GM12873 (cell line): Measurements from ENCODE around the gene SLC27A2.

Source experiments
- TF ChIP-seq, protein P1 (sequence below): IDR thresholded peaks from 2 replicates; pipeline ENCODE4 v1.5.1; 2012; ENCODE audit warnings: low read depth, mild to moderate bottlenecking, moderate library complexity, low read length, control low read depth; ENCODE audit not compliant: insufficient read depth; ENCODE audit errors: missing control alignments

Gene SLC27A2

DNA sequence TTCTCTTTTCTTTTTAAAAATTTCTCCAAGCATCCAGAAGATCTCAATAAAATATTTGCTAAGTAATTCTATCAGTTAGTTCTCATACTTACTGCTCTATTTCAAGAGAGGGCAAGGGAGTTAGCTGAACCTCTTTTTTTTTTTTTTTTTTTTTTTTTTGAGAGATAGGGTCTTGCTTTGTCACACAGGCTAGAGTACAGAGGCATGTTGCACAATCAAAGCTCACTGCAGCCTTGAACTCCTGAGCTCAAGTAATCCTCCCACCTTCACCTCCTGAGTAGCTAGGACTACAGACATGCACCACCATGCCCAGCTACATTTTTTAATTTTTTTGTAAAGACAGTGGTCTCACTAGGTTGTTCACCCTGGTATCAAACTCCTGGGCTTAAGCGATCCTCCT is 62.2 kb downstream of the SLC27A2 start:
- TF ChIP-seq, protein P1, sequence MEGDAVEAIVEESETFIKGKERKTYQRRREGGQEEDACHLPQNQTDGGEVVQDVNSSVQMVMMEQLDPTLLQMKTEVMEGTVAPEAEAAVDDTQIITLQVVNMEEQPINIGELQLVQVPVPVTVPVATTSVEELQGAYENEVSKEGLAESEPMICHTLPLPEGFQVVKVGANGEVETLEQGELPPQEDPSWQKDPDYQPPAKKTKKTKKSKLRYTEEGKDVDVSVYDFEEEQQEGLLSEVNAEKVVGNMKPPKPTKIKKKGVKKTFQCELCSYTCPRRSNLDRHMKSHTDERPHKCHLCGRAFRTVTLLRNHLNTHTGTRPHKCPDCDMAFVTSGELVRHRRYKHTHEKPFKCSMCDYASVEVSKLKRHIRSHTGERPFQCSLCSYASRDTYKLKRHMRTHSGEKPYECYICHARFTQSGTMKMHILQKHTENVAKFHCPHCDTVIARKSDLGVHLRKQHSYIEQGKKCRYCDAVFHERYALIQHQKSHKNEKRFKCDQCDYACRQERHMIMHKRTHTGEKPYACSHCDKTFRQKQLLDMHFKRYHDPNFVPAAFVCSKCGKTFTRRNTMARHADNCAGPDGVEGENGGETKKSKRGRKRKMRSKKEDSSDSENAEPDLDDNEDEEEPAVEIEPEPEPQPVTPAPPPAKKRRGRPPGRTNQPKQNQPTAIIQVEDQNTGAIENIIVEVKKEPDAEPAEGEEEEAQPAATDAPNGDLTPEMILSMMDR = no peak

DNA sequence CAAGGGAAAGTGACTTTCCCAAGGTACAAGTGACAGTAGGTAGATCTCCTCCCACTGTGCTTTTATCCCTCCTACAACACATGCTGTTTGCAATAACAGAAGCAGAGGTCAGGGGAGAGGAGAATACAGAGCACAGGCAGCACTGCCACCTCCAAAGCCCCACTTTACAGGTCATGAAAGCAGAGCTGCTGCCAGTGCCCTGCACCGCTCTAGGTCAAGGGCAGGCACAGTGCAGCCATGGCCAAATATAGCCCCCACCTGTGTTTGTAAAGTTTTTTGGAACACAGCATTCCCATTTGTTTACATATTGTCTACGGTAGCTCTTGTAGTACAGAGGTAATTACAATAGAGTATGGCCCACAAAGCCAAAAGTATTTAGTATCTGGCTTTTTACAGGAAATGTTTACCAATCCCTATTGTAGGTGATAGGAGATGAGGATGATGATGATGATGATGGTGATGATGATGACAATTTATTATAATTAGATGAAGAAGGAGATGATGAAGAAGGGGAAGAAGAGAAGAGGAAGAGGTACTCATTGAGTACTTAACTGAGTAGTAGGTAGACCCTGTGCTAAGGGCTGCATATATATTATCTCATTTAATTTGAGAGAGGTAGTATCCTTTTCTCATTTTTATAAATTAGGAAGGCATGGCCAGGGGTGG is 63.1 kb downstream of the SLC27A2 start:
- TF ChIP-seq, protein P1 = no peak

DNA sequence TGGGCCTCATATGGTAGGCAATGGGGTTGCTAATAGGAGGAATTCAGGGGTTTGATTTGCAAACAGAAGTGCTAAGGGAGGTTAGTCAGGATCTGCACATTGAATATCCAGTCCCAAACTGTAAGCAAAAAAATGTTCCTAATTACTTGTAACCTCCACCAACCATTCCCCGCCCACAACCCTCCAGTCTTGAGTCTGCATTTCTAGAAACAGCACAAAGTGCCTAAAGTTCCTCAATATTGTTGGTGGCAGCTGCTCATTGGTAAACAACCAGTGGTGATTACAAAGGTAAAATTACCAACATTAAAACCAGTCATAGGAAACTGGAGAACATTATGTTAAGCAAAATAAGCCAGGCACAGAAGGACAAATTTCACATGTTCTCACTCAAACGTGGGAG is 64.6 kb downstream of the SLC27A2 start:
- TF ChIP-seq, protein P1 = no peak

DNA sequence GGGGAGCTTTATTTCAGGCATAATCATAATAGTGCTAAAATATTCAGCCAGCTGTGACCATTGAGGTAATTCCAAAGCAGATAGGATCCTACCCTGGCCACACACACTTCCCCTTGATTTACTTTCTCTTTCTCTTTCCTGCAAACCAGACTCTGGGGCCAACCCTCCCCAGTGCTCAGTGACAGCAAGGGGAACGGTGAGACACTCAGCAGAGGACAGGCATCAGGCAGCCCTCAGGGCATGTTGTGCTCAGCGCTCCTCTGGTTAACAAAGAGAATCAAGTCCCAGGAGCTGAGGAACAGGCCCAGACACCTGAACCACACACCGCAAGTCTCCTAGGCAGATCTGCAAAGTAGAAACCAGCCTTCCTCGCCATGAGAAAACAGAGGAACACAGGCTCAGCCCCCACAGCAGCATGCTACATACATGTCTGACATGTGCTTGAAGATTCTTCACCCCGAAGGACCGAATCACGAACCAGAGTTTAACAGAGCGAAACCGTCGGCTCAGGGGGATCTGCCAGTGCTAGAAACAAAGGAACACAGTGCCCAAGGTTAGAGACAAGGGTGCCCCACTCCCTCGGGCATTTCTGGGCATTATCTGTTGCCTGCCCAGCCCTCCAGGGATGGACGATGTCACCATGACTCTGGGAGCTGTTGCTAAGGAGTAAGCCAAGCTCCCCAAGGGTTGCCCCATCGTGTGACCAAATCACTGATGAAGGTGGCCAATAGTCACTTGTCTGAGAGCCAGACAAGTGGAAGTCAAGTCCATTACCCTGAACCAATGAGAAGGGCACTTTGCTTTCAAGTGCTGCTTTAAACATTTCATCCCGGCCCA is 66.0 kb downstream of the SLC27A2 start:
- TF ChIP-seq, protein P1 = no peak

DNA sequence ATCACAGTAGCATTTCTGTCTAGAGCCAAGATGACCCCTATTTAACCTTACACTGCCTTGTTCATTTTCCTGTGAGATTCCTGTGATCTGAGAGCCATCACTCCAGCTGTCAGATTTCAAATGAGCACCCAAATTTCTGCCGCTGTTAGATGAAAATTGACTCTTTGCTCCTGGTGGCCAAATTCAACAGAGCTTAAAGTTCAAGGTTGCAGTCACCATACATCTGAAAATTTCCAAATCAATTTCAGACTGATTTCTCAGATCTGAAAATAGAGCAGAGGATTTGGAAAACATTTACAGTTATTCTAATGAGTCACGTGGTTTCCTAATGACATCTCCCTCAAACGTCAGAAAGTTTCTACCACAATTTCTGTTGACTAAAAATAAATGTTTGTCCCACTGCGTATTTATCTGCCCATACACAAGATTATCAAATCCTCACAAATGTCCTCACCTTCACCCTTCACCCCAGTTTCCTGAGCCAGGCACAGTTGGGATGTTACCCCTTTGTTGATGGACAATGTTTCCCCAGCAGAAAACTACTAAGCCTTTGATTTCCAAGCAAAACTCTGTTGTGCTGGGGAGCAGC is 67.1 kb downstream of the SLC27A2 start:
- TF ChIP-seq, protein P1 = no peak

DNA sequence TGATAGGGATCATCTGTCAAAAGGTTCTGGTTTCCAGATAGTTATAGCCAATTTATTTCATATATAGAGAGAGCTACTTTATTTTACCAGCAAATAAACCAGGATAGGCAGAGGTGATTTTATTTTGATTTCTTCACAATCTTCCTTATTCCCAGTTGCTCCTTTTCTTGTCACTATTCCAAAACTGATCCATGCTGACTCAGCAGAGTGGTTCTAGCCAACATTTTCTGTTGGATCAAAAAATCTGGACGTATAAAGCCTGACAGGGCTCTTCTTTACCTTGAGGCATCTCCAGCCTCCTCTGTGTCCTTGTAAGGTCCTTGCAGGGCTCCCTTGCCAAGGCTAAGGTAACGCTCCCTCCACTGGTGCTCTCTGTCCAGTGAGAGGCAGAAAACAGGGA is 67.7 kb downstream of the SLC27A2 start:
- TF ChIP-seq, protein P1 = no peak

DNA sequence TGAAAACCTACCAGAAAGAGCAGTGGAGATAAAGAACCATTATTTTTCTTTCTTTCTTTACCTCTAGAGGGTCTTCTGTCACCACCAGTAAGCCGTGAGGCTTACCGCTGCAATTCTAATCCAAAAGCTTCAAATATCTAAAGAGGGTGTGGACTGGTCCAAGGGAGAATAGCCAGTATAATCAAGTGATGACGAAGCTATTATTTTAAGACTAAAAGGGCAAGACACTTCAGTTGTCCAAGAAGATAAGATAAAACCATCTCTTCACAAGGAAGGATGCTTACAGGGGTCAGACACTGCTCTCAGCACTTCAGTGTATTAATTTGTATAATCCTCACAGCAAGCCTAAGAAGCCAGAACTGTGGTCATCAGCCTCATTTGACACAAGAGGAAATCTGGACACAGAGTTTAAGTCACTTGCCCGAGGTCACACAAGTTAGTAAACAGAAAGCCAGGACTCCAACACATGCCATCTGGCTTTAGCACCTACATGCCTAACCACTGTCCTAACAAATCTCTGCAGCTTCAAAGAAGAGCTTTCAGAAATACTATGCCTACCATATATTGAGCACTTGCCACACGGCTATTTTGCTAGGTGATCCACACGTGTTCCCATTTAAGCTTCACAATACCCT is 68.9 kb downstream of the SLC27A2 start:
- TF ChIP-seq, protein P1 = no peak
